ENCODE results near the gene SERPINH1.

GRCh38 chr11:75565221-75565814 is 3.3 kb downstream of the SERPINH1 start:
- TF ChIP-seq EGR1 (IDR thresholded peaks at IDR 0.05) (no peak), EP300 (IDR thresholded peaks at IDR 0.05; ENCODE audit: borderline replicate concordance) (no peak), TCF12 (IDR thresholded peaks at IDR 0.05; ENCODE audit: low read depth) (no peak), USF1 (IDR thresholded peaks at IDR 0.05) (no peak), YY1 (IDR thresholded peaks at IDR 0.05; ENCODE audit: low read depth) (no peak), TAF1 (IDR thresholded peaks at IDR 0.05; ENCODE audit: low read depth) (no peak), CREB1 (IDR thresholded peaks at IDR 0.05; ENCODE audit: low read depth) (no peak), CEBPB (IDR thresholded peaks at IDR 0.05) (no peak), ZBTB7A (IDR thresholded peaks at IDR 0.05; ENCODE audit: low read depth) (no peak), TEAD4 (IDR thresholded peaks at IDR 0.05) (no peak), FOXM1 (IDR thresholded peaks at IDR 0.05; ENCODE audit: borderline replicate concordance, low read depth) (no peak)
- TF ChIP-seq, protein P1, sequence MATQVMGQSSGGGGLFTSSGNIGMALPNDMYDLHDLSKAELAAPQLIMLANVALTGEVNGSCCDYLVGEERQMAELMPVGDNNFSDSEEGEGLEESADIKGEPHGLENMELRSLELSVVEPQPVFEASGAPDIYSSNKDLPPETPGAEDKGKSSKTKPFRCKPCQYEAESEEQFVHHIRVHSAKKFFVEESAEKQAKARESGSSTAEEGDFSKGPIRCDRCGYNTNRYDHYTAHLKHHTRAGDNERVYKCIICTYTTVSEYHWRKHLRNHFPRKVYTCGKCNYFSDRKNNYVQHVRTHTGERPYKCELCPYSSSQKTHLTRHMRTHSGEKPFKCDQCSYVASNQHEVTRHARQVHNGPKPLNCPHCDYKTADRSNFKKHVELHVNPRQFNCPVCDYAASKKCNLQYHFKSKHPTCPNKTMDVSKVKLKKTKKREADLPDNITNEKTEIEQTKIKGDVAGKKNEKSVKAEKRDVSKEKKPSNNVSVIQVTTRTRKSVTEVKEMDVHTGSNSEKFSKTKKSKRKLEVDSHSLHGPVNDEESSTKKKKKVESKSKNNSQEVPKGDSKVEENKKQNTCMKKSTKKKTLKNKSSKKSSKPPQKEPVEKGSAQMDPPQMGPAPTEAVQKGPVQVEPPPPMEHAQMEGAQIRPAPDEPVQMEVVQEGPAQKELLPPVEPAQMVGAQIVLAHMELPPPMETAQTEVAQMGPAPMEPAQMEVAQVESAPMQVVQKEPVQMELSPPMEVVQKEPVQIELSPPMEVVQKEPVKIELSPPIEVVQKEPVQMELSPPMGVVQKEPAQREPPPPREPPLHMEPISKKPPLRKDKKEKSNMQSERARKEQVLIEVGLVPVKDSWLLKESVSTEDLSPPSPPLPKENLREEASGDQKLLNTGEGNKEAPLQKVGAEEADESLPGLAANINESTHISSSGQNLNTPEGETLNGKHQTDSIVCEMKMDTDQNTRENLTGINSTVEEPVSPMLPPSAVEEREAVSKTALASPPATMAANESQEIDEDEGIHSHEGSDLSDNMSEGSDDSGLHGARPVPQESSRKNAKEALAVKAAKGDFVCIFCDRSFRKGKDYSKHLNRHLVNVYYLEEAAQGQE (IDR thresholded peaks at IDR 0.05; ENCODE audit: low read depth): no peak
- TF ChIP-seq, protein P2, sequence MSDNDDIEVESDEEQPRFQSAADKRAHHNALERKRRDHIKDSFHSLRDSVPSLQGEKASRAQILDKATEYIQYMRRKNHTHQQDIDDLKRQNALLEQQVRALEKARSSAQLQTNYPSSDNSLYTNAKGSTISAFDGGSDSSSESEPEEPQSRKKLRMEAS (IDR thresholded peaks at IDR 0.05): no peak
